Fibroblast of skin of left quadriceps (primary cell): Measurements from ENCODE around the gene KIF21A.

Experiments
- DNase-seq, 2 experiments: peaks; one replicate each; pipeline ENCODE4 v3.0.0-alpha.2; 2013; ENCODE audit warnings: low read depth in 2 of 2

KIF21A gene

GRCh38 chr12:39272871-39273655 lies 169.9 kb downstream of the KIF21A start:
- DNase-seq, result peak; percentile 4 to 10

DNA sequence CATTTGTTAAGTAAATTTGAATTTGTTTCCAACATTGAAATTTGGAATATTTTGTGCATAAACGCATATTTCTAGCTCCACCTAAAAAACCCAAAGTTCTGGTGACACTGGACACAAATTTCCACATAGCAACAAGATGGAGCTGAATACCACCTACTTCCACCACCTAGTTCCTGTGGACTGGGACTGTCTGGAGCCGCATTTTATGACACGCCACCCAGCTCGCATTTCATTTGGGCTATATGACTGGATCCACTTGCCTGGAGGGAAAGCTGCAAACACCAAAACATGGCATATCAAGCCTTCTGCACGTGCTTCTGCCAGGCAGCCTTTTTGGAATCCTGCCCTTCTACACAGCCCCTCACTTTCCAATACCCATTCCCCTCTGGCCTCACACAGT lies 173.4 kb downstream of the KIF21A start:
- no peak for DNase-seq

- DNase-seq, result no peak
Measured at GRCh38 chr12:39267886-39268285, 175.0 kb downstream of the KIF21A start.

- no peak for DNase-seq
Measured at GRCh38 chr12:39252628-39253027, 190.3 kb downstream of the KIF21A start.
